Trophoblast cell (in vitro differentiated cells and primary cell): ENCODE measurements around the gene PDE4D.

ENCODE experiments used
- DNase-seq, 2 donors: peaks; one replicate each; pipeline ENCODE4 v3.0.0-alpha.2; 2016
- H2AFZ ChIP-seq: 2 replicates; pipeline ENCODE4 v1.6.1; 2013; ENCODE audit warnings: low read length, moderate library complexity, mild to moderate bottlenecking; ENCODE audit not compliant: insufficient read depth, poor library complexity
- H2AK5ac ChIP-seq: 2 replicates; pipeline ENCODE4 v1.6.1; 2013; ENCODE audit warnings: mild to moderate bottlenecking, low read length
- H2BK120ac ChIP-seq: 2 replicates; pipeline ENCODE4 v1.6.1; 2013; ENCODE audit warnings: low read length, mild to moderate bottlenecking, moderate library complexity; ENCODE audit not compliant: insufficient read depth, poor library complexity
- H2BK12ac ChIP-seq: 2 replicates; pipeline ENCODE4 v1.6.1; 2013; ENCODE audit warnings: mild to moderate bottlenecking, low read length, moderate library complexity
- H2BK5ac ChIP-seq: 2 replicates; pipeline ENCODE4 v1.6.1; 2013; ENCODE audit warnings: low read length, low read depth, moderate library complexity, mild to moderate bottlenecking; ENCODE audit not compliant: poor library complexity
- H3K14ac ChIP-seq: 2 replicates; pipeline ENCODE4 v1.6.1; 2013; ENCODE audit warnings: mild to moderate bottlenecking, low read length
- H3K18ac ChIP-seq: 2 replicates; pipeline ENCODE4 v1.6.1; 2013; ENCODE audit warnings: mild to moderate bottlenecking, low read length
- H3K23ac ChIP-seq: 2 replicates; pipeline ENCODE4 v1.6.1; 2013; ENCODE audit warnings: low read length
- H3K27ac ChIP-seq: 2 replicates; pipeline ENCODE4 v1.5.1; 2013; ENCODE audit warnings: low read depth, mild to moderate bottlenecking, inconsistent platforms, low read length, moderate library complexity
- H3K27me3 ChIP-seq: 2 replicates; pipeline ENCODE4 v1.6.1; 2013; ENCODE audit warnings: inconsistent platforms, mild to moderate bottlenecking, low read length, moderate library complexity; ENCODE audit not compliant: insufficient read depth
- H3K36me3 ChIP-seq, 2 experiments: 1 replicate in 1 of 2; 2 replicates in 1 of 2; pipeline ENCODE4 v1.6.1; 2013; ENCODE audit warnings: low read length in 2 of 2, mild to moderate bottlenecking in 2 of 2, moderate library complexity in 1 of 2; ENCODE audit not compliant: insufficient read depth in 2 of 2, control insufficient read depth in 1 of 2
- H3K4ac ChIP-seq: 2 replicates; pipeline ENCODE4 v1.6.1; 2013; ENCODE audit warnings: low read depth, mild to moderate bottlenecking, low read length, moderate library complexity
- H3K4me1 ChIP-seq, 2 experiments: 1 replicate in 1 of 2; 2 replicates in 1 of 2; pipeline ENCODE4 v1.6.1; 2013; ENCODE audit warnings: low read length in 2 of 2, mild to moderate bottlenecking in 2 of 2, moderate library complexity in 1 of 2; ENCODE audit not compliant: insufficient read depth in 2 of 2, control insufficient read depth in 1 of 2
- H3K4me2 ChIP-seq: 2 replicates; pipeline ENCODE4 v1.6.1; 2013; ENCODE audit warnings: inconsistent platforms, mild to moderate bottlenecking, low read length, moderate library complexity
- H3K4me3 ChIP-seq: 2 replicates; pipeline ENCODE4 v1.5.1; 2013; ENCODE audit warnings: mild to moderate bottlenecking, low read depth, low read length, inconsistent platforms
- H3K79me1 ChIP-seq: one replicate; pipeline ENCODE4 v1.6.1; 2013; ENCODE audit warnings: low read length
- H3K79me2 ChIP-seq: 2 replicates; pipeline ENCODE4 v1.6.1; 2013; ENCODE audit warnings: low read length, mild to moderate bottlenecking; ENCODE audit not compliant: control insufficient read depth, insufficient read depth, poor library complexity
- H3K9ac ChIP-seq: 2 replicates; pipeline ENCODE4 v1.6.1; 2013; ENCODE audit warnings: mild to moderate bottlenecking, low read length
- H3K9me3 ChIP-seq: 2 replicates; pipeline ENCODE4 v1.6.1; 2013; ENCODE audit warnings: low read depth, mild to moderate bottlenecking, control low read depth, inconsistent platforms, low read length; ENCODE audit not compliant: insufficient read depth
- H4K12ac ChIP-seq: 2 replicates; pipeline ENCODE4 v1.6.1; 2013; ENCODE audit warnings: low read depth, mild to moderate bottlenecking, low read length, moderate library complexity
- H4K8ac ChIP-seq: 2 replicates; pipeline ENCODE4 v1.6.1; 2013; ENCODE audit warnings: low read depth, mild to moderate bottlenecking, low read length, moderate library complexity
- H4K91ac ChIP-seq: one replicate; pipeline ENCODE4 v1.6.1; 2013; ENCODE audit warnings: low read depth, mild to moderate bottlenecking, low read length, moderate library complexity
- WGBS: extraction: QIAGEN DNeasy Blood & Tissue Kit; methylation state at CpG from one replicate; pipeline ENCODE4 v1.1.7; 2013; ENCODE audit warnings: missing lambda C conversion rate; ENCODE audit not compliant: insufficient read length, insufficient coverage; ENCODE audit errors: extremely low coverage; 5-methylcytosine and 5-hydroxymethylcytosine counted together

PDE4D gene

DNA sequence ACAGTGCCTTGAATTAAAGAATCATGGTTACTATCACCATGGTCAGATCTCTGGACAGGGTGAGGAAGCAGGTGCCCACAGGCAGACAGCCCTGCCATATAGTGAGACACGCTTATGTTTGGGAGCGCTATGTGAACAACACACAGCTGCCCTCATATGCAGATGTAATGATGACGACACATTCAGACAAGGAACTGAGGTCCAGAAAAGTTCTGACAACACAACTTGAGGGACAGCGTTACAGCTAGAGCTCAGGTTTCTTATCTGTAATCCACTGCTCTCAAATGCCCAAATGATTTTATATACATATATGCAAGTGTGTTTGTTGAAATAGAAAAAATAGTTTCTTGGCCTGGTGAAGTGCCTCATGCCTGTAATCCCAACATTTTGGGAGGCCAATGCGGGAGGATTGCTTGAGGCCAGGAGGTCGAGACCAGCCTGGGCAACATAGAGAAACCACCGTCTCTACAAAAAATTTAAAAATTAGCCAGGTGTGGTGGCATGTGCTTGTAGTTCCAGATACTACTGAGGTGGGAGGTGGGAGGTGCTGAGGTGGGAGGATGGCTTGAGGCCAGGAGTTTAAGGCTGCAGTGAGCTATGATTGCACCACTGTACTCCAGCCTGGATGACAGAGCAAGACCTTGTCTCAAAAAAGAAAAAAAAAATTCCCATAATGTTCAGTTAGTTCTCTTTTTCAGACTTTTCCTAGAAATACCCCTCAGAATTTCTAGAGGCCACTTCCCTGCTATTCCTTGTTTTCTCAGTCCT is 887.4 kb downstream of the PDE4D start:
- WGBS = no CpG with 5 or more reads among the region's 7 CpGs
- Histone ChIP-seq H2BK5ac (no peak overlapping the region), H3K14ac (no peak overlapping the region)

DNA sequence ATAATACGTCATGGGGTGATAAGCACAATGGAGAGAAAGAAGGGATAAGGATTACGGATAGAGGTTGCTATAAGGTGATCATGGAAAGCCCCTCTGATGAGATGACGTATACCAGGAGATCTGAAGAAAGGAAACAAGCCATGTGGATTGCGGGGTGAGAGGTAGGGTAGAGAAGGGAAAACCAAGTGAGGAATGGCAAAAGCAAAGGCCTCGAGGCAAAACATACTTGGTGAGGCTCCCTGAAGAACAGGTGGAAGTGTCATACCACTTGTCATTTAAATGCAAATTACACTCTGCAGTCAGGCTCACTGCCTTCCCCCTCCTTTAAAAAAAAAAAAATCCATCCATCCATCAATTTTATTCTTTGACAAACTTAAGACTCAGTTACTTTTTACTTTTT is 889.9 kb downstream of the PDE4D start:
- Histone ChIP-seq H2BK12ac (no peak overlapping the region), H2AK5ac (no peak overlapping the region), H3K27me3 (no peaks in the 10 kb centered on the region), H3K23ac (no peak overlapping the region), H3K36me3 (peaks cover 2% of the 10 kb centered on the region in 2 experiments), H4K12ac (no peak overlapping the region), H3K4ac (no peak overlapping the region), H3K79me2 (peaks cover 2% of the 10 kb centered on the region), H4K91ac (no peak overlapping the region), H3K9me3 (no peaks in the 10 kb centered on the region), H3K18ac (no peak overlapping the region), H3K27ac (no peak overlapping the region), H3K79me1 (no peaks in the 10 kb centered on the region), H2BK5ac (no peak overlapping the region), H3K9ac (no peak overlapping the region), H3K4me3 (no peak overlapping the region), H4K8ac (no peak overlapping the region), H2AFZ (no peak overlapping the region), H3K4me2 (no peak overlapping the region), H3K4me1 (peaks cover 0 to 5% of the 10 kb centered on the region in 2 experiments), H2BK120ac (no peak overlapping the region), H3K14ac (no peak overlapping the region)
- WGBS = no CpG with 5 or more reads among the region's 5 CpGs
- no peak for DNase-seq

More for the DNA sequence above, 887.4 kb downstream of the PDE4D start:
- H3K4me2 ChIP-seq = no peak overlapping the region
- peaks cover 0 to 5% of the 10 kb centered on the region in 2 experiments for H3K36me3 ChIP-seq
- H3K79me2 ChIP-seq = peaks cover 2% of the 10 kb centered on the region
- no peak overlapping the region for H2BK12ac ChIP-seq
- H3K9me3 ChIP-seq = no peaks in the 10 kb centered on the region
- no peaks in the 10 kb centered on the region for H3K79me1 ChIP-seq
- H3K4me1 ChIP-seq = peaks cover 0 to 5% of the 10 kb centered on the region in 2 experiments
- no peak overlapping the region for H3K18ac ChIP-seq
- DNase-seq = no peak
- H4K91ac ChIP-seq = no peak overlapping the region
- no peak overlapping the region for H3K9ac ChIP-seq
- no peaks in the 10 kb centered on the region for H3K27me3 ChIP-seq
- no peak overlapping the region for H2AFZ ChIP-seq
- no peak overlapping the region for H3K4ac ChIP-seq
- no peak overlapping the region for H4K12ac ChIP-seq
- H4K8ac ChIP-seq = no peak overlapping the region
- H3K4me3 ChIP-seq = no peak overlapping the region
- H3K23ac ChIP-seq = no peak overlapping the region
- no peak overlapping the region for H3K27ac ChIP-seq
- H2AK5ac ChIP-seq = no peak overlapping the region
- no peak overlapping the region for H2BK120ac ChIP-seq

DNA sequence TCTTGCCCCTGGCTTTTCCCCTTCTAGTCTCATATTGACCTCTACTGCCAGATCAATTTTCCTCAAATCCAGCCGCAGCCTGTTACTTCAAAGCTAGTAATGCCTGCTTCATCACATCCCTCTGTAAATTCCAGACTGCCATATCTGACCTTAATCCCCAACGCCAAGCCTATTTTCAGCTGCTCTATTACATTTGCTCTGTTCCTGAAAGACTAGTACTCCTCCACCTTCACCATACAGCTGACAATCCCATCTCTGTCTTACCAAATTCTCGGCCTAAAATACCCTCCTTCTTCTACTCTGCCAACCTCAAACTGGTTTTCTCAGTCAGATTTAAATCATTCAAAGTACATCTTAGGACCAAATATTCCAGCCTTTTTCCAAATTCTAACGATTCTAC is 890.4 kb downstream of the PDE4D start:
- no peak overlapping the region for H2BK5ac ChIP-seq
- H4K12ac ChIP-seq = no peak overlapping the region
- H3K9ac ChIP-seq = no peak overlapping the region
- peaks cover 2% of the 10 kb centered on the region in 2 experiments for H3K36me3 ChIP-seq
- H2BK12ac ChIP-seq = no peak overlapping the region
- no peak overlapping the region for H3K4me2 ChIP-seq
- no CpG with 5 or more reads among the region's 4 CpGs for WGBS
- no peaks in the 10 kb centered on the region for H3K79me1 ChIP-seq
- DNase-seq = no peak
- no peak overlapping the region for H3K27ac ChIP-seq
- no peak overlapping the region for H2AK5ac ChIP-seq
- no peak overlapping the region for H2AFZ ChIP-seq
- H3K4ac ChIP-seq = no peak overlapping the region
- H3K4me1 ChIP-seq = peaks cover 0 to 5% of the 10 kb centered on the region in 2 experiments
- no peak overlapping the region for H3K14ac ChIP-seq
- no peak overlapping the region for H3K23ac ChIP-seq
- no peak overlapping the region for H3K18ac ChIP-seq
- peaks cover 2% of the 10 kb centered on the region for H3K79me2 ChIP-seq
- H4K8ac ChIP-seq = no peak overlapping the region
- no peak overlapping the region for H2BK120ac ChIP-seq
- no peaks in the 10 kb centered on the region for H3K9me3 ChIP-seq
- H3K27me3 ChIP-seq = no peaks in the 10 kb centered on the region
- H3K4me3 ChIP-seq = no peak overlapping the region
- no peak overlapping the region for H4K91ac ChIP-seq

- Histone ChIP-seq H4K91ac (no peak overlapping the region), H3K9me3 (no peaks in the 10 kb centered on the region), H3K18ac (peak overlapping the region; percentile 93), H4K12ac (no peak overlapping the region), H3K14ac (no peak overlapping the region), H4K8ac (no peak overlapping the region), H3K23ac (no peak overlapping the region), H3K36me3 (peaks cover 2% of the 10 kb centered on the region in 2 experiments), H3K4ac (peak overlapping the region; percentile 83), H3K4me2 (no peak overlapping the region), H3K4me3 (no peak overlapping the region), H3K79me2 (peaks cover 2% of the 10 kb centered on the region), H2AK5ac (peak overlapping the region; percentile 74), H3K27me3 (no peaks in the 10 kb centered on the region), H3K79me1 (no peaks in the 10 kb centered on the region), H2BK5ac (no peak overlapping the region), H2BK12ac (peak overlapping the region; percentile 71), H2AFZ (no peak overlapping the region), H3K9ac (no peak overlapping the region), H2BK120ac (no peak overlapping the region), H3K4me1 (peaks cover 0 to 5% of the 10 kb centered on the region in 2 experiments), H3K27ac (no peak overlapping the region)
- no CpG with 5 or more reads among the region's 1 CpG for WGBS
- no peak for DNase-seq
Measured at GRCh38 chr5:59002162-59002825, 891.2 kb downstream of the PDE4D start.
